Hepatocyte (in vitro differentiated cells): ENCODE measurements around the gene MRGPRE. TPM values are rescaled to one million over a fixed set of nuclear protein-coding genes. Genes with fewer than 3 reads are reported as not detected.

Source experiments
- DNase-seq: peaks from one replicate; pipeline ENCODE4 v3.0.0-alpha.2; 2016; ENCODE audit warnings: low spot score
- H2AFZ ChIP-seq: fragments of 200-600 bp; sonication (generic); 2 replicates; pipeline ENCODE4 v1.6.0; 2016; ENCODE audit warnings: antibody characterized with exemption, mild to moderate bottlenecking
- H3K27ac ChIP-seq: fragments of 200-600 bp; sonication (generic); 2 replicates; pipeline ENCODE4 v1.5.1; 2016; ENCODE audit warnings: mild to moderate bottlenecking
- H3K27me3 ChIP-seq: fragments of 200-600 bp; sonication (generic); 2 replicates; pipeline ENCODE4 v1.6.1; 2016
- H3K36me3 ChIP-seq: fragments of 200-600 bp; sonication (generic); replicated peaks from 2 replicates; pipeline ENCODE4 v1.5.1; 2016; ENCODE audit warnings: low read depth; ENCODE audit not compliant: insufficient read depth
- H3K4me1 ChIP-seq: fragments of 200-600 bp; sonication (generic); 2 replicates; pipeline ENCODE4 v1.5.1; 2016; ENCODE audit warnings: mild to moderate bottlenecking, moderate library complexity; ENCODE audit not compliant: insufficient read depth
- H3K4me2 ChIP-seq: fragments of 200-600 bp; sonication (generic); 2 replicates; pipeline ENCODE4 v1.6.0; 2016
- H3K4me3 ChIP-seq: fragments of 200-600 bp; sonication (generic); 2 replicates; pipeline ENCODE4 v1.5.1; 2016; ENCODE audit warnings: mild to moderate bottlenecking
- H3K79me2 ChIP-seq: fragments of 200-600 bp; sonication (generic); 2 replicates; pipeline ENCODE4 v1.6.0; 2017; ENCODE audit warnings: mild to moderate bottlenecking
- H3K9me2 ChIP-seq: fragments of 200-600 bp; sonication (generic); replicated peaks from 2 replicates; pipeline ENCODE4 v1.6.0; 2017; ENCODE audit warnings: mild to moderate bottlenecking; ENCODE audit not compliant: insufficient read depth
- H3K9me3 ChIP-seq: fragments of 200-600 bp; sonication (generic); 2 replicates; pipeline ENCODE4 v1.5.1; 2016; ENCODE audit warnings: low read depth, mild to moderate bottlenecking
- H4K20me1 ChIP-seq: fragments of 200-600 bp; sonication (generic); 2 replicates; pipeline ENCODE4 v1.6.0; 2016; ENCODE audit warnings: mild to moderate bottlenecking; ENCODE audit not compliant: insufficient read depth, poor library complexity, severe bottlenecking
- CTCF ChIP-seq: fragments of 200-600 bp; sonication (generic); IDR thresholded peaks from 2 replicates; pipeline ENCODE4 v1.5.1; 2016; ENCODE audit warnings: antibody characterized with exemption, mild to moderate bottlenecking; ENCODE audit not compliant: poor library complexity
- EZH2 ChIP-seq: fragments of 200-600 bp; sonication (generic); IDR thresholded peaks from 2 replicates; pipeline ENCODE4 v1.6.1; 2016; ENCODE audit warnings: antibody characterized with exemption, mild to moderate bottlenecking, borderline replicate concordance
- EZH2phosphoT487 ChIP-seq: fragments of 200-600 bp; sonication (generic); IDR thresholded peaks from one replicate; pipeline ENCODE4 v1.6.1; 2018; ENCODE audit warnings: antibody characterized with exemption, mild to moderate bottlenecking, low read depth, moderate library complexity; ENCODE audit not compliant: unreplicated experiment, severe bottlenecking
- WGBS: methylation state at CpG from one replicate; pipeline ENCODE4 v1.1.6; 2016; ENCODE audit warnings: low lambda C conversion rate; ENCODE audit errors: missing lambda C conversion rate; 5-methylcytosine and 5-hydroxymethylcytosine counted together
- polyA plus RNA-seq: library from polyadenylated mRNA; unstranded; fragments of >200 nt; fragmentation: Nextera tagmentation; extraction: Ambion mirVana; gene quantifications from 2 replicates; pipeline ENCODE4 v1.2.1, GENCODE V29; 2016
- total RNA-seq: library from RNA; depleted of rRNA; stranded (reverse); fragments of >200 nt; gene quantifications from 2 replicates; pipeline ENCODE4 v1.2.3, GENCODE V29; 2014

Gene MRGPRE
- total and polyA plus RNA-seq, 2 experiments from 2014 or later = not detected

DNA sequence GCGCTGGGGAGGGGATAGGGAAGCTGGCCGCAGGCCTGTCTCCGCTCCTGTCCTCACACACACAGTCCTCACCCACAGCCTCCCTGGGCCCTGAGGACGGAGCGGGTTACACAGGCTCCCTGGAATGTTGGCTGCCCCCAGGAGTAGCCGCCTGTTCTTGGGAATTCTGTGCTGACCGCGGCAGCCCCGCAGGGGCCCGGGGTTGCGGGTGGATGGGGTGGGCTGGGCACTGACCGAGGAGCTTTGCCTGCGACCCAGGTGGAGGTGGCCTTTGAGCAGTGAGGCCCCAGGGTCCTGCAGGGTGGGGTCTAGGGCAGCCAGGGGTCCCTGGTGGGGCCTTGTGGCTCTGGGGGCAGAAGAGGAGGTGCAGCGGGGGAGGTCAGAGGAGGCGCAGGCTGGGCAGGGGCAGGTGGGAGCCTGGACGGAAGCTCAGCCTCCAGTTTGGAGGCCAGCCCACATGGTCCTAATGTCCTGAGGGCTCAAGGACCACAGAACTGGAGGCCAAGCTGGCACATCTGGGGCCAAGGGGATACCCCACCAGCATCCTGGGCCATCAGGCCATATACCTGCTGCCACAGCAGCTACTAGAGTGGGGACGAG, 7.0 kb downstream of the MRGPRE start:
- Histone ChIP-seq H3K4me3 (no peak overlapping the region), H3K27ac (no peak overlapping the region), H3K27me3 (no peaks in the 10 kb centered on the region), H4K20me1 (no peaks in the 10 kb centered on the region), H3K79me2 (no peaks in the 10 kb centered on the region), H2AFZ (no peak overlapping the region), H3K36me3 (no peaks in the 10 kb centered on the region), H3K4me1 (no peaks in the 10 kb centered on the region), H3K4me2 (no peak overlapping the region), H3K9me3 (no peaks in the 10 kb centered on the region), H3K9me2 (no peaks in the 10 kb centered on the region)
- no peak for DNase-seq
- TF ChIP-seq EZH2 (no peak), CTCF (no peak)
- 88% methylated on average over 16 of the region's 17 CpGs for WGBS

- no peak overlapping the region for H3K4me2 ChIP-seq
- H3K36me3 ChIP-seq = no peaks in the 10 kb centered on the region
- no peak overlapping the region for H2AFZ ChIP-seq
- no peak overlapping the region for H3K4me3 ChIP-seq
- H3K79me2 ChIP-seq = no peaks in the 10 kb centered on the region
- no peaks in the 10 kb centered on the region for H4K20me1 ChIP-seq
- H3K27ac ChIP-seq = no peak overlapping the region
- no peaks in the 10 kb centered on the region for H3K9me2 ChIP-seq
- no peaks in the 10 kb centered on the region for H3K4me1 ChIP-seq
- H3K9me3 ChIP-seq = no peaks in the 10 kb centered on the region
- no peak for DNase-seq
- 85% methylated on average over 21 of the region's 21 CpGs for WGBS
- H3K27me3 ChIP-seq = no peaks in the 10 kb centered on the region
- TF ChIP-seq CTCF (no peak), EZH2phosphoT487 (no peak), EZH2 (no peak)
These were observed 7.7 kb downstream of the MRGPRE start for GRCh38 chr11:3224401-3225057.

- no peaks in the 10 kb centered on the region for H3K9me3 ChIP-seq
- TF ChIP-seq EZH2phosphoT487 = no peak
- no peak for TF ChIP-seq CTCF
- no peak for TF ChIP-seq EZH2
- H3K79me2 ChIP-seq = no peaks in the 10 kb centered on the region
- H3K27ac ChIP-seq = no peak overlapping the region
- no peaks in the 10 kb centered on the region for H3K36me3 ChIP-seq
- no peak for DNase-seq
- no peak overlapping the region for H2AFZ ChIP-seq
- H3K4me2 ChIP-seq = no peak overlapping the region
- no peaks in the 10 kb centered on the region for H4K20me1 ChIP-seq
- H3K4me1 ChIP-seq = no peaks in the 10 kb centered on the region
- H3K9me2 ChIP-seq = no peaks in the 10 kb centered on the region
- 58% methylated on average over 4 of the region's 4 CpGs for WGBS
- no peaks in the 10 kb centered on the region for H3K27me3 ChIP-seq
- H3K4me3 ChIP-seq = no peak overlapping the region
These were observed 8.3 kb downstream of the MRGPRE start for GRCh38 chr11:3223932-3224381.
